Panc1 (cell line): ENCODE data around the gene ABCC3.

ENCODE experiments used
- CTCF ChIP-seq: fragments of 450-650 bp; IDR thresholded peaks from 2 replicates; pipeline ENCODE4 v1.5.1; 2017; ENCODE audit warnings: mild to moderate bottlenecking
- POLR2AphosphoS5 ChIP-seq: IDR thresholded peaks from 2 replicates; pipeline ENCODE4 v1.6.1; 2012; ENCODE audit warnings: mild to moderate bottlenecking, low read depth, low read length, moderate library complexity
- REST ChIP-seq, 2 experiments: IDR thresholded peaks; 2 replicates each; pipeline ENCODE4 v1.6.1; 2011 to 2012; ENCODE audit warnings: low read depth in 2 of 2, control low read depth in 1 of 2, low read length in 1 of 2, mild to moderate bottlenecking in 1 of 2, moderate library complexity in 1 of 2; ENCODE audit not compliant: insufficient read depth in 1 of 2
- SIN3A ChIP-seq: IDR thresholded peaks from 2 replicates; pipeline ENCODE4 v1.6.1; 2012; ENCODE audit warnings: low read depth, mild to moderate bottlenecking, low read length, moderate library complexity, borderline replicate concordance; ENCODE audit not compliant: insufficient read depth

DNA sequence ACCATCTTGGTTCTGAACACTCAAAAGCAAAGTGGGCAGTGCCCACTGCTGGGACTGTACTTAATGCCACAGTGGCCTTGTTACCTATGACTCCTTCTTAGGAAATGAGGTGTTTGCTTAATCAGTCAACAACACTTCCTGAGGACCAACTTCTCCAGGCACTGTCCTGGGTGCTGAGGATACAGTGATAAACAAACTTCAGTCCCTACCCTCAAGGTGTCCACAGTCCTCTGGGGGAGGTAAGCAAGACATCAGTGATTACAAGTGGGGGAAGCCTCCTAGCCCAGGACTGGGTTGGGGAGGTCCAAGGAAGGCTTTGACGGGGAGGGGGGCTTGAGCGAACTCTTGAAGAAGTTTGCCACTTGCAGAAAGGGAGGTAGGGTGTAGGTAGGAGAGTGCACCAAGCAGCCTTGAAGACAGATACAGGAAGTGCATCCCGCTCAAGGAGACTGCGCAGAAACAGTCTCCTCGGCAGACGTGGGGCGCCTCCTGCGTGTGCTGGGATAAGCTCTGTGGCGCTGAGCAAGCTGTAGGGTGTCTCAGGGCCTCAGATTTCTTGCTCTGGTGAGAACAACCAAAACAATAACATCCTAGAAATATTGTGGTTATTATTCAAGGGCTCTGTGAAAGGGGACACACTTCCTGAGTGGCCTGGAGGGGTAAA, 2.6 kb upstream of the ABCC3 start:
- TF ChIP-seq CTCF (no peak), POLR2AphosphoS5 (no peak), SIN3A (no peak), REST (IDR thresholded peaks at IDR 0.05; ENCODE audit: insufficient read depth in 1 of 2, low read depth in 2 of 2, low read length in 1 of 2) (peak; percentile 84 to 89)
